Small intestine (tissue), 7 donors: ENCODE data around the gene HUNK. TPM values are rescaled to one million over a fixed set of nuclear protein-coding genes. Genes with fewer than 3 reads are reported as not detected.

Experiments
- DNase-seq, 2 donors: peaks; one replicate each; pipeline versions ENCODE4 v3.0.0 to v3.0.0-alpha.2; 2013
- FAIRE-seq: peaks from 2 replicates; lab custom pipeline; 2012; peaks lifted over from hg19 to GRCh38; lab: Jason Lieb, UNC
- H3K27ac ChIP-seq, 3 donors: one replicate each; pipeline ENCODE4 v1.5.1; 2013; ENCODE audit warnings: low read length in 2 of 3, mild to moderate bottlenecking in 2 of 3, control low read depth in 1 of 3, inconsistent platforms in 1 of 3, low read depth in 1 of 3, moderate library complexity in 1 of 3
- H3K27me3 ChIP-seq, 3 donors: one replicate each; pipeline ENCODE4 v1.6.1; 2013; ENCODE audit warnings: low read length in 3 of 3, inconsistent platforms in 1 of 3; ENCODE audit not compliant: control insufficient read depth in 3 of 3, insufficient read depth in 3 of 3
- H3K36me3 ChIP-seq, 3 donors: one replicate each; pipeline ENCODE4 v1.6.1; 2013; ENCODE audit warnings: low read length in 3 of 3, inconsistent platforms in 1 of 3, low read depth in 1 of 3, mild to moderate bottlenecking in 1 of 3, moderate library complexity in 1 of 3; ENCODE audit not compliant: control insufficient read depth in 3 of 3, insufficient read depth in 2 of 3
- H3K4me1 ChIP-seq, 3 donors: one replicate each; pipeline ENCODE4 v1.6.1; 2013; ENCODE audit warnings: low read length in 2 of 3, inconsistent platforms in 1 of 3, low read depth in 1 of 3, mild to moderate bottlenecking in 1 of 3, moderate library complexity in 1 of 3; ENCODE audit not compliant: control insufficient read depth in 3 of 3, insufficient read depth in 2 of 3
- H3K4me3 ChIP-seq, 3 donors: one replicate each; pipeline ENCODE4 v1.5.1; 2013; ENCODE audit warnings: low read length in 3 of 3, control low read depth in 1 of 3, inconsistent platforms in 1 of 3, low read depth in 1 of 3, mild to moderate bottlenecking in 1 of 3, moderate library complexity in 1 of 3
- H3K9me3 ChIP-seq, 2 donors: one replicate each; pipeline ENCODE4 v1.6.1; 2013; ENCODE audit warnings: low read depth in 1 of 2, low read length in 1 of 2; ENCODE audit not compliant: control insufficient read depth in 2 of 2, insufficient read depth in 1 of 2
- WGBS, 3 donors: extraction: QIAGEN DNeasy Blood & Tissue Kit; methylation state at CpG; one replicate each; pipeline ENCODE4 v1.1.7; 2013; 5-methylcytosine and 5-hydroxymethylcytosine counted together
- polyA plus RNA-seq, 4 donors: library from polyadenylated mRNA; stranded (reverse) in 3 of 4; unstranded in 1 of 4; fragments of 200-250 nt in 3 of 4; fragments of 120-200 nt in 1 of 4; gene quantifications; one replicate each; pipeline versions ENCODE4 v1.2.1 to v1.2.3, GENCODE V29; 2013
- donor health status: healthy with polysubstance abuse.
- donor health status: control.
- donor health status: control.
- donor health status: Bipolar disorder and iron deficiency.
- donor health status: healthy.

HUNK gene
- polyA plus RNA-seq, 4 donors: 1.1 to 8.4 (median 2.3) TPM

DNA sequence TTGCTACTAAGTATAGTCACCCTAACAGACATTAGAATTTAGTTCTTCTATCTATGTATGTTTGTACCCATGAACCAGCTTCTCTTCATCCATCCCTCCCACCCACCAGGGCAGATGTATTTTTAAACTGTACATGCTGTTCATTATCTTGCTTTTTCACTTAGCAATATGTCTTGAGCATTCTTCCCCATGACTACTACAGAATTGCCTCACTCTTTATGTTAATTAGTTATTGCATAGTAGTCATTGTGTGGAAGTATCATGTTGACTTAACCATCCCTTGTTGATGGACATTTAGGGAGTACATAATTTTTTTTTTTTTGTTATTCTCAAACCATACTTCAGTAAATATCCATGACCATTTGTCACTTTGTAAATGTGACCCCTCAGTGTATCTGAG is 9.9 kb downstream of the HUNK start:
- no peaks in the 10 kb centered on the region for H3K27me3 ChIP-seq
- H3K4me1 ChIP-seq: no peaks in the 10 kb centered on the region
- peaks cover 0 to 10% (median 0%) of the 10 kb centered on the region in 3 donors for H3K36me3 ChIP-seq
- FAIRE-seq (no peak), DNase-seq (no peak)
- H3K27ac ChIP-seq: no peak overlapping the region
- H3K9me3 ChIP-seq: no peaks in the 10 kb centered on the region
- H3K4me3 ChIP-seq: no peak overlapping the region

DNA sequence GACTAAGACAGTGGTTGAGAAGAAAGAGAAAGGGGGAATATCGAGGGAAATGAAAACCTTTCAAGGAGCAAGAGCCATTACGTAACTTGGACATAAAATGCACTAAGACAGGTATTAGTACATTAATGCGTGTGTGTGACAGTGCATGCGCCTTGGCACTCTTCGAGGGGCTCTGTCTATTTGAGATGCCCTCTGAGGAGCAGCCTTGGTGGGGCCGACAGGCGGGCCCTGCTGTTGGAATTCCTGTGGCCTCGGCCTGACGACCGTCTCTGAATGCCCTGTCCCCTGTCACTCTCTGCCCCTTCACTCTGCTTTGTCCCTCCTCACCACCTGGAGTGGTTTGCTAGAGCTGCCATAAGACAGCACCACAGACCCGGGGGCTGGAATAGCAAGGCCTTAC is 12.3 kb downstream of the HUNK start:
- DNase-seq: no peak
- Histone ChIP-seq H3K27me3 (no peaks in the 10 kb centered on the region), H3K4me3 (no peak overlapping the region), H3K27ac (no peak overlapping the region), H3K4me1 (peaks cover 0 to 13% (median 3%) of the 10 kb centered on the region in 3 donors), H3K36me3 (peaks cover 0 to 5% (median 0%) of the 10 kb centered on the region in 3 donors), H3K9me3 (no peaks in the 10 kb centered on the region)
- no peak for FAIRE-seq
- 94 to 97% (median 96%) methylated on average over 11 of the region's 11 CpGs for WGBS, 3 donors

DNA sequence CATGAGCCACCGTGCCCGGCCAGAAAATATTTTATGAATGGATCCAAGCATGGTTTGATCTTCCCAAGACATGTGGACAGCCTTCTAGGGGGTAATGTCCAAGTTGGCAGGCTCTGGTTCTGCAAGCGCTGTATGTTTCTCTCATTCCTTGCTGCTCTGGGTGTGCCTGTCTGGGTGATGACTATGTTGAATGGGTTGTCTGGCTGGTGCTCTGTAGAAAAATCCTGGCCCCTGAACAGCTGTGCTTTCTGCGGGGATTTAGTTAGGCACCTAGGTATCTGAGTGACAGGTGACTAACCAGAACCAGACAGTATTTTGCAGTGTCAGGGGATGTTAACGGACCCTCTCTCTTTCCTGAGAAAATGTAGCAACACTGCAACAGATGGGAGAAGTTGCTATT is 14.1 kb downstream of the HUNK start:
- DNase-seq (no peak), FAIRE-seq (no peak)
- H3K36me3 ChIP-seq: peaks cover 0 to 2% (median 0%) of the 10 kb centered on the region in 3 donors
- H3K9me3 ChIP-seq: no peaks in the 10 kb centered on the region
- no peak overlapping the region for H3K27ac ChIP-seq
- WGBS, 3 donors: 68 to 90% (median 83%) methylated on average over 5 of the region's 5 CpGs
- no peak overlapping the region for H3K4me3 ChIP-seq
- peaks cover 0 to 16% (median 3%) of the 10 kb centered on the region in 3 donors for H3K4me1 ChIP-seq
- H3K27me3 ChIP-seq: no peaks in the 10 kb centered on the region

DNA sequence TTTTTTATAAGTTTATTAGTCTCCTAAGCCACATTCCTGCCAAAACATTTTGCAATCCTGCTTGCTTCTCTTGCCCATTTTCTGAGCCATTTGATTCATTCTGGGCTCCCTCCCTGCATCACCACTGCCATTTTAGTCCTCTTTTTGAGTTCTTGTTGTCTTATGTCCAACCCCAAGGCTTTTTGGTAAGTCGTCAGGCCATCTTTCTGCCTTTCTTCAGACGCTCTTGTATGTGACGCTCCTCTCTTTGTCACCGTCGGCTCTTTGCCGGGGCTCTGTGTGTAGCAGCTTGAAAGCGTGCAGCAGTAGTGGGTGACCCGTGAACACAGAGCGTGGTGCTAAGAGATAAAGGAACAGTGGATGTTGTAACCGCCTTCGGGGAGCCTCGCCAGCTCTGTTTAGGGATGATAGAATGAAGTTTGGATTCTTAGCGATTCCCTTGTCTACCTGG is 14.6 kb downstream of the HUNK start:
- no peaks in the 10 kb centered on the region for H3K27me3 ChIP-seq
- no peak overlapping the region for H3K27ac ChIP-seq
- no peaks in the 10 kb centered on the region for H3K9me3 ChIP-seq
- peaks cover 0 to 2% (median 0%) of the 10 kb centered on the region in 3 donors for H3K36me3 ChIP-seq
- WGBS, 3 donors: 57 to 77% (median 59%) methylated on average over 13 of the region's 13 CpGs
- H3K4me3 ChIP-seq: no peak overlapping the region
- H3K4me1 ChIP-seq: peaks cover 0 to 16% (median 3%) of the 10 kb centered on the region in 3 donors
- DNase-seq (peak in 1 of 2 donors; percentile 36), FAIRE-seq (no peak)

DNA sequence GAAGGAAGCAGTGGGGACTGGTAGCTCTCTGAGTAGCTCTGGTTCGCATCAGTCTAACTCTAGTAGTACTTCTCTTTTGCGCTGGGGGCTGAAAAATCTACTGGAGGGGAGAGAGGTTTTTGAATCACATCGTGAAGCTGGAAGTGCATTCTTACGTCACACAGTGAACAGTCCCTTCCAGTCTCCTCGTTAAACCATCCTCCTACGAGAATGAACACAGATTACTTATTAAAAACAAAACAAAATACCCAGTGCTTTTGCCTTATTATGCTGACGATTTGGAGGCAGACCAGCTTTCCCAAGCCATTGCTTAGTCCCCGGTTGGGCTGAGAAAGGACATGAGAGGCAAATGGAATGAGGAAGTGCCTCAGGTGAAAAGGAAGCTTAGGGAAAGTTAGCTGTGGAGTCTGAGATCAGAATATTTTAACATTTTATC is 16.1 kb downstream of the HUNK start:
- H3K27ac ChIP-seq: peak overlapping the region in 2 of 3 donors; percentile 70 to 73
- FAIRE-seq (no peak), DNase-seq (peak; percentile 54 to 61)
- no peak overlapping the region for H3K4me3 ChIP-seq
- no peaks in the 10 kb centered on the region for H3K9me3 ChIP-seq
- H3K27me3 ChIP-seq: no peaks in the 10 kb centered on the region
- H3K4me1 ChIP-seq: peaks cover 0 to 17% (median 3%) of the 10 kb centered on the region in 3 donors
- peaks cover 0 to 2% (median 0%) of the 10 kb centered on the region in 3 donors for H3K36me3 ChIP-seq
- WGBS, 3 donors: 16 to 25% (median 17%) methylated on average over 8 of the region's 8 CpGs

DNA sequence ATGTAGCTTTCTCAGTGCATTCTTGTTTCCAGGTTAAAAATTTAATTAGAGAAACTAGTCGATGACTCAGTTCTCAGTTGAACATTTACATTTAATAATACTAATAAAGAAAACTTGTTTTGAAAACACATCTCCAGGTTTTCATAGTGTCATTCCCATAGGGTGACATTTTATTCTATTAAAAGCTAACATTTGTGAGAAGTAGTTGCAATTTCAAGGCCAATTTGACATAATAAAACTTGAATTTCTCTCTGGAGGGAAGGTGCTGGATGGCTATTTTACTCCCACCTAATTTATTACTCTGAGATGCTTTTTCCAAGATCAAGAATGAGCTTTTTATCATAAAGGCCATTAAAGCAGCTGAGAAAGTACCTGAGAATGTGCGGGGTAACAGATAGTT is 16.6 kb downstream of the HUNK start:
- Histone ChIP-seq H3K4me1 (peaks cover 0 to 22% (median 3%) of the 10 kb centered on the region in 3 donors), H3K36me3 (peaks cover 0 to 2% (median 0%) of the 10 kb centered on the region in 3 donors), H3K9me3 (no peaks in the 10 kb centered on the region), H3K27me3 (no peaks in the 10 kb centered on the region), H3K27ac (peak overlapping the region in 1 of 3 donors; percentile 70), H3K4me3 (no peak overlapping the region)
- no peak for FAIRE-seq
- WGBS, 3 donors: 45 to 68% (median 60%) methylated on average over 2 of the region's 2 CpGs
- DNase-seq: no peak

DNA sequence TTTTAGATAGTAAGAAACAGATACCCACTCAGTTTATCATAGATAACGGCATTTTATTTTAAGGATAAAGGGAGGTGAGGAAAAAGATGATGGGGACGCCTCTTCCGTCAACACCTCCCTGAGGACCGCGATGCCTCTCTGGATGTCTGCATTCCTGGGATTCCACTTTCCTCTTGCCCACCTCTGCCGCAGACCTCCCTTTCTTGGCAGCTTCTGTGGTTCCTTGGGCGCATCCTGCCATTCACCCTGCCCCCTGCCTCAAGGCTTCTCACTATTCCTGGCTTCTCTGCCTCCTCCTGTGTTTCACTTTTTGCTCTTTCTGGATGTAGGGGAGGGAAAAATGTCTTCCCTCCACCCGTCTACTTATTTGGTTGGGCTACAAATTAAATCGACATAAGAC is 19.9 kb downstream of the HUNK start:
- no peak overlapping the region for H3K27ac ChIP-seq
- DNase-seq (no peak), FAIRE-seq (no peak)
- H3K4me3 ChIP-seq: no peak overlapping the region
- no peaks in the 10 kb centered on the region for H3K27me3 ChIP-seq
- H3K4me1 ChIP-seq: peaks cover 0 to 48% (median 3%) of the 10 kb centered on the region in 3 donors
- H3K9me3 ChIP-seq: no peaks in the 10 kb centered on the region
- 82 to 93% (median 89%) methylated on average over 9 of the region's 9 CpGs for WGBS, 3 donors
- peaks cover 0 to 7% (median 0%) of the 10 kb centered on the region in 3 donors for H3K36me3 ChIP-seq

DNA sequence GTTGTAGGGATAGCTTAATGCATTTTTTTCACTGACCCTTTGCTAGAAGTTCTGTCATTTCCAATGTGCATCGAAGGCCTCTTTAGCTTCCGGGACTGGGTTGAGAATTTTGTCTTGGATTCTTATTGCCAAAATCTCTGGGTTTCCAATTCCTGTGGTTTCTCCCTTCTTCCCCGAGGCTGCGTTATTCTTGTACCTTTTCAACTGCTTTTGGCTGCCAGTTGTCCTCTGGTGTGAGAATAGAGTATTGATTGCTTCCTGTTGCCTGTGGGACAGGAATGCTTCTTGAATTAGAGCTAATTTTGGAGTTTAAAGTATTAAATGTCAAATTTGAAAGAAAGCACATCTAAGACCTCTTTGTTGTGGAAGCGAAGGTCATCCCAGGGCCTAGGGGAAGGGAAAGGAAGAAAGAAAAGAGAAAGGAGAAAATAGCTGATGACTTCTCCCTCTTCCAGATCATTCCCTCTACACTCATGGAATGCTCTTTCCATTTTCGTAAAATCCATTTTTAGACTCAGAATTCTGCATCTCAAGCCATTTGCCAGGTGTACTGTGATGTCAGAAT is 21.1 kb downstream of the HUNK start:
- 68 to 88% (median 71%) methylated on average over 6 of the region's 6 CpGs for WGBS, 3 donors
- Histone ChIP-seq H3K4me1 (peaks cover under 1 to 57% (median 1%) of the 10 kb centered on the region in 3 donors), H3K4me3 (no peak overlapping the region), H3K27me3 (no peaks in the 10 kb centered on the region), H3K9me3 (no peaks in the 10 kb centered on the region), H3K27ac (peak overlapping the region in 1 of 3 donors; percentile 68), H3K36me3 (peaks cover 0 to 7% (median 0%) of the 10 kb centered on the region in 3 donors)
- DNase-seq (no peak), FAIRE-seq (no peak)
